DMS153 treated with DMSO at 0.1 percent for 48 hours (cell line): Measurements from ENCODE around the gene PDCD2.
"Not testable (repeated sequence)": the region's sequence is repeated elsewhere in the genome, so short reads cannot be mapped to it uniquely, and the experiment has no call there.

Source experiments
- DNase-seq: peaks from one replicate; lab custom pipeline; 2025; ENCODE audit not compliant: unreplicated experiment; lab: John Stamatoyannopoulos, UW

The PDCD2 gene

GRCh38 chr6:170552765-170553533, 31.5 kb downstream of the PDCD2 start, which contains the start of gene PSMB1:
TSS of gene PSMB1 (minus strand) at chr6:170553307. CDS start at chr6:170553242, 65 bp downstream.
- peak; percentile 73 for DNase-seq

GRCh38 chr6:170545405-170545804, 39.0 kb downstream of the PDCD2 start:
- DNase-seq = peak; percentile 80

GRCh38 chr6:170542031-170542719, 42.3 kb downstream of the PDCD2 start:
- no peak for DNase-seq

- DNase-seq = no peak
Observed at GRCh38 chr6:170537329-170537728, 47.1 kb downstream of the PDCD2 start.

GRCh38 chr6:170536671-170537070, 47.8 kb downstream of the PDCD2 start:
- no peak for DNase-seq

GRCh38 chr6:170535004-170535403, 49.4 kb downstream of the PDCD2 start:
- no peak for DNase-seq

GRCh38 chr6:170533792-170534191, 50.6 kb downstream of the PDCD2 start:
- DNase-seq = no peak

- DNase-seq = no peak
Observed at GRCh38 chr6:170532867-170533488, 51.5 kb downstream of the PDCD2 start.

GRCh38 chr6:170529839-170530469, 54.5 kb downstream of the PDCD2 start:
- peak; percentile 71 for DNase-seq

GRCh38 chr6:170527995-170528394, 56.4 kb downstream of the PDCD2 start:
- DNase-seq = not testable (repeated sequence)

- no peak for DNase-seq
Observed at GRCh38 chr6:170525795-170526194, 58.6 kb downstream of the PDCD2 start.
